GM23338 (cell line): ENCODE data around the gene FAM117B.

Experiments
- CTCF ChIP-seq, 2 experiments: fragments of 200-600 bp in 1 of 2; sonication (generic) in 1 of 2; conservative IDR thresholded peaks; 2 replicates each; pipeline versions ENCODE4 v1.5.1 to v1.6.1; 2016 to 2017; ENCODE audit warnings: antibody characterized with exemption in 2 of 2, low read depth in 2 of 2, mild to moderate bottlenecking in 2 of 2, moderate library complexity in 1 of 2
- ETS1 ChIP-seq: IDR thresholded peaks from 2 replicates; pipeline ENCODE4 v1.6.1; 2016; ENCODE audit warnings: antibody characterized with exemption
- POLR2AphosphoS5 ChIP-seq: IDR thresholded peaks from 2 replicates; pipeline ENCODE4 v1.6.1; 2016; ENCODE audit warnings: antibody characterized with exemption, low read depth
- ZNF462 ChIP-seq: fragments of 250-450 bp; sonication (Bioruptor Pico); IDR thresholded peaks from 2 replicates; pipeline ENCODE4 v1.5.0; 2020; ENCODE audit warnings: mild to moderate bottlenecking, moderate library complexity

GRCh38 chr2:202627042-202627441 is 7.7 kb upstream of the FAM117B start:
- TF ChIP-seq CTCF (conservative IDR thresholded peaks at IDR 0.05; ENCODE audit: low read depth in 2 of 2) (no peak), ZNF462 (CRISPR knock-in tag) (no peak), POLR2AphosphoS5 (no peak), ETS1 (no peak)
